ENCODE results near the gene SDHB. TPM values are rescaled to one million over a fixed set of nuclear protein-coding genes. Genes with fewer than 3 reads are reported as not detected.

SDHB gene
- total RNA-seq, 2 experiments from 2014 or later: 72.4 to 74.7 TPM

- no peak for ATAC-seq (ENCODE audit: low read depth)
- POLR2A ChIA-PET: no interaction called here
- no peak overlapping the region for H3K4me3 Mint-ChIP-seq
Observed at GRCh38 chr1:17086751-17087150, 32.9 kb upstream of the SDHB start.

GRCh38 chr1:17084787-17085186, 31.0 kb upstream of the SDHB start:
- DNase-seq (no peak), ATAC-seq (ENCODE audit: low read depth) (no peak)
- Mint-ChIP-seq H3K4me1 (no peaks in the 10 kb centered on the region), H3K27me3 (no peaks in the 10 kb centered on the region), H3K27ac (no peak overlapping the region), H3K36me3 (no peaks in the 10 kb centered on the region), H3K9me3 (no peaks in the 10 kb centered on the region), H3K4me3 (no peak overlapping the region)
- POLR2A ChIA-PET: no interaction called here

More at GRCh38 chr1:17086751-17087150, 32.9 kb upstream of the SDHB start:
- Mint-ChIP-seq H3K36me3 (no peaks in the 10 kb centered on the region), H3K4me1 (no peaks in the 10 kb centered on the region), H3K27me3 (peaks cover 2% of the 10 kb centered on the region), H3K9me3 (no peaks in the 10 kb centered on the region), H3K27ac (no peak overlapping the region)
- DNase-seq: no peak

GRCh38 chr1:17082761-17083160, 28.9 kb upstream of the SDHB start:
- no peak overlapping the region for H3K27ac Mint-ChIP-seq
- POLR2A ChIA-PET: no interaction called here
- no peak overlapping the region for H3K4me3 Mint-ChIP-seq
- no peaks in the 10 kb centered on the region for H3K27me3 Mint-ChIP-seq
- DNase-seq: no peak
- H3K4me1 Mint-ChIP-seq: no peaks in the 10 kb centered on the region
- no peak for ATAC-seq (ENCODE audit: low read depth)
- H3K9me3 Mint-ChIP-seq: no peaks in the 10 kb centered on the region
- H3K36me3 Mint-ChIP-seq: no peaks in the 10 kb centered on the region

GRCh38 chr1:17081439-17081838, 27.6 kb upstream of the SDHB start:
- Mint-ChIP-seq H3K9me3 (no peaks in the 10 kb centered on the region), H3K27ac (no peak overlapping the region), H3K36me3 (no peaks in the 10 kb centered on the region), H3K4me1 (no peaks in the 10 kb centered on the region), H3K27me3 (no peaks in the 10 kb centered on the region), H3K4me3 (no peak overlapping the region)
- ATAC-seq (ENCODE audit: low read depth): no peak
- POLR2A ChIA-PET: no interaction called here
- DNase-seq: no peak

GRCh38 chr1:17080880-17081279, 27.0 kb upstream of the SDHB start:
- no peak for DNase-seq
- Mint-ChIP-seq H3K4me1 (no peaks in the 10 kb centered on the region), H3K27me3 (no peaks in the 10 kb centered on the region), H3K4me3 (no peak overlapping the region), H3K9me3 (no peaks in the 10 kb centered on the region), H3K27ac (no peak overlapping the region), H3K36me3 (no peaks in the 10 kb centered on the region)
- POLR2A ChIA-PET: no interaction called here
- no peak for ATAC-seq (ENCODE audit: low read depth)

GRCh38 chr1:17080085-17080759, 26.4 kb upstream of the SDHB start:
- no peaks in the 10 kb centered on the region for H3K36me3 Mint-ChIP-seq
- no peak for DNase-seq
- POLR2A ChIA-PET: no interaction called here
- no peak overlapping the region for H3K27ac Mint-ChIP-seq
- H3K4me3 Mint-ChIP-seq: no peak overlapping the region
- peaks cover 3% of the 10 kb centered on the region for H3K4me1 Mint-ChIP-seq
- no peaks in the 10 kb centered on the region for H3K27me3 Mint-ChIP-seq
- no peaks in the 10 kb centered on the region for H3K9me3 Mint-ChIP-seq
- ATAC-seq (ENCODE audit: low read depth): no peak

- no peak overlapping the region for H3K4me3 Mint-ChIP-seq
- no peak for DNase-seq
- ATAC-seq (ENCODE audit: low read depth): no peak
- H3K36me3 Mint-ChIP-seq: no peaks in the 10 kb centered on the region
- no peaks in the 10 kb centered on the region for H3K27me3 Mint-ChIP-seq
- no peak overlapping the region for H3K27ac Mint-ChIP-seq
- H3K9me3 Mint-ChIP-seq: no peaks in the 10 kb centered on the region
- POLR2A ChIA-PET: no interaction called here
- peaks cover 3% of the 10 kb centered on the region for H3K4me1 Mint-ChIP-seq
Observed at GRCh38 chr1:17078991-17079868, 25.4 kb upstream of the SDHB start.

GRCh38 chr1:17075470-17076255, 21.8 kb upstream of the SDHB start:
- peaks cover 3% of the 10 kb centered on the region for H3K4me1 Mint-ChIP-seq
- POLR2A ChIA-PET: no interaction called here
- H3K9me3 Mint-ChIP-seq: no peaks in the 10 kb centered on the region
- no peaks in the 10 kb centered on the region for H3K36me3 Mint-ChIP-seq
- ATAC-seq (ENCODE audit: low read depth) (peak; percentile 67), DNase-seq (no peak)
- H3K27me3 Mint-ChIP-seq: peaks cover 9% of the 10 kb centered on the region
- no peak overlapping the region for H3K4me3 Mint-ChIP-seq
- H3K27ac Mint-ChIP-seq: no peak overlapping the region

GRCh38 chr1:17071794-17072193, 18.0 kb upstream of the SDHB start:
- POLR2A ChIA-PET: no interaction called here
- no peak for DNase-seq
- Mint-ChIP-seq H3K27me3 (peaks cover 9% of the 10 kb centered on the region), H3K4me1 (peaks cover 5% of the 10 kb centered on the region), H3K9me3 (no peaks in the 10 kb centered on the region), H3K27ac (no peak overlapping the region), H3K4me3 (no peak overlapping the region), H3K36me3 (no peaks in the 10 kb centered on the region)
- no peak for ATAC-seq (ENCODE audit: low read depth)

- no peak for ATAC-seq (ENCODE audit: low read depth)
- H3K9me3 Mint-ChIP-seq: no peaks in the 10 kb centered on the region
- H3K27me3 Mint-ChIP-seq: peaks cover 9% of the 10 kb centered on the region
- POLR2A ChIA-PET: no interaction called here
- no peaks in the 10 kb centered on the region for H3K36me3 Mint-ChIP-seq
- no peak overlapping the region for H3K4me3 Mint-ChIP-seq
- no peak overlapping the region for H3K27ac Mint-ChIP-seq
- H3K4me1 Mint-ChIP-seq: peaks cover 3% of the 10 kb centered on the region
- no peak for DNase-seq
Observed at GRCh38 chr1:17070163-17070525, 16.3 kb upstream of the SDHB start.

- Mint-ChIP-seq H3K27ac (no peak overlapping the region), H3K4me3 (no peak overlapping the region), H3K4me1 (peaks cover 3% of the 10 kb centered on the region), H3K36me3 (no peaks in the 10 kb centered on the region), H3K9me3 (no peaks in the 10 kb centered on the region), H3K27me3 (peaks cover 9% of the 10 kb centered on the region)
- DNase-seq (no peak), ATAC-seq (ENCODE audit: low read depth) (no peak)
- POLR2A ChIA-PET: no interaction called here
Observed at GRCh38 chr1:17069452-17070162, 15.8 kb upstream of the SDHB start.

GRCh38 chr1:17068789-17069188, 15.0 kb upstream of the SDHB start:
- Mint-ChIP-seq H3K36me3 (no peaks in the 10 kb centered on the region), H3K27ac (no peak overlapping the region), H3K27me3 (peaks cover 8% of the 10 kb centered on the region), H3K4me3 (no peak overlapping the region), H3K9me3 (peaks cover 1% of the 10 kb centered on the region), H3K4me1 (peaks cover 3% of the 10 kb centered on the region)
- POLR2A ChIA-PET: no interaction called here
- ATAC-seq (ENCODE audit: low read depth) (no peak), DNase-seq (no peak)

GRCh38 chr1:17067465-17068240, 13.8 kb upstream of the SDHB start:
- no peak for ATAC-seq (ENCODE audit: low read depth)
- Mint-ChIP-seq H3K36me3 (no peaks in the 10 kb centered on the region), H3K9me3 (peaks cover 1% of the 10 kb centered on the region), H3K4me1 (peaks cover 8% of the 10 kb centered on the region), H3K4me3 (no peak overlapping the region), H3K27ac (no peak overlapping the region), H3K27me3 (peaks cover 4% of the 10 kb centered on the region)
- no peak for DNase-seq
- POLR2A ChIA-PET: no interaction called here

All from activated naive CD8-positive, alpha-beta T cell treated with anti-CD3 and anti-CD28 coated beads, Interleukin-2, amount 10 ng/mL, durations not matched to agents 7 days and 5 days (primary cell).